Stimulated activated naive CD8-positive, alpha-beta T cell treated with anti-CD3 and anti-CD28 coated beads, Interleukin-15, Interleukin-2, amounts not matched to agents 100 U/mL and 50 U/mL, for 24 hours (primary cell): ENCODE data around the gene NFKBIZ.

Source experiments
- ATAC-seq: fragments of 150-1000 bp; cut with Tn5 transposase; one replicate; pipeline ENCODE4 v1.10.0; 2021
- DNase-seq: peaks from one replicate; pipeline ENCODE4 v3.0.0; 2021

The NFKBIZ gene, protein sequence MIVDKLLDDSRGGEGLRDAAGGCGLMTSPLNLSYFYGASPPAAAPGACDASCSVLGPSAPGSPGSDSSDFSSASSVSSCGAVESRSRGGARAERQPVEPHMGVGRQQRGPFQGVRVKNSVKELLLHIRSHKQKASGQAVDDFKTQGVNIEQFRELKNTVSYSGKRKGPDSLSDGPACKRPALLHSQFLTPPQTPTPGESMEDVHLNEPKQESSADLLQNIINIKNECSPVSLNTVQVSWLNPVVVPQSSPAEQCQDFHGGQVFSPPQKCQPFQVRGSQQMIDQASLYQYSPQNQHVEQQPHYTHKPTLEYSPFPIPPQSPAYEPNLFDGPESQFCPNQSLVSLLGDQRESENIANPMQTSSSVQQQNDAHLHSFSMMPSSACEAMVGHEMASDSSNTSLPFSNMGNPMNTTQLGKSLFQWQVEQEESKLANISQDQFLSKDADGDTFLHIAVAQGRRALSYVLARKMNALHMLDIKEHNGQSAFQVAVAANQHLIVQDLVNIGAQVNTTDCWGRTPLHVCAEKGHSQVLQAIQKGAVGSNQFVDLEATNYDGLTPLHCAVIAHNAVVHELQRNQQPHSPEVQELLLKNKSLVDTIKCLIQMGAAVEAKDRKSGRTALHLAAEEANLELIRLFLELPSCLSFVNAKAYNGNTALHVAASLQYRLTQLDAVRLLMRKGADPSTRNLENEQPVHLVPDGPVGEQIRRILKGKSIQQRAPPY

DNA sequence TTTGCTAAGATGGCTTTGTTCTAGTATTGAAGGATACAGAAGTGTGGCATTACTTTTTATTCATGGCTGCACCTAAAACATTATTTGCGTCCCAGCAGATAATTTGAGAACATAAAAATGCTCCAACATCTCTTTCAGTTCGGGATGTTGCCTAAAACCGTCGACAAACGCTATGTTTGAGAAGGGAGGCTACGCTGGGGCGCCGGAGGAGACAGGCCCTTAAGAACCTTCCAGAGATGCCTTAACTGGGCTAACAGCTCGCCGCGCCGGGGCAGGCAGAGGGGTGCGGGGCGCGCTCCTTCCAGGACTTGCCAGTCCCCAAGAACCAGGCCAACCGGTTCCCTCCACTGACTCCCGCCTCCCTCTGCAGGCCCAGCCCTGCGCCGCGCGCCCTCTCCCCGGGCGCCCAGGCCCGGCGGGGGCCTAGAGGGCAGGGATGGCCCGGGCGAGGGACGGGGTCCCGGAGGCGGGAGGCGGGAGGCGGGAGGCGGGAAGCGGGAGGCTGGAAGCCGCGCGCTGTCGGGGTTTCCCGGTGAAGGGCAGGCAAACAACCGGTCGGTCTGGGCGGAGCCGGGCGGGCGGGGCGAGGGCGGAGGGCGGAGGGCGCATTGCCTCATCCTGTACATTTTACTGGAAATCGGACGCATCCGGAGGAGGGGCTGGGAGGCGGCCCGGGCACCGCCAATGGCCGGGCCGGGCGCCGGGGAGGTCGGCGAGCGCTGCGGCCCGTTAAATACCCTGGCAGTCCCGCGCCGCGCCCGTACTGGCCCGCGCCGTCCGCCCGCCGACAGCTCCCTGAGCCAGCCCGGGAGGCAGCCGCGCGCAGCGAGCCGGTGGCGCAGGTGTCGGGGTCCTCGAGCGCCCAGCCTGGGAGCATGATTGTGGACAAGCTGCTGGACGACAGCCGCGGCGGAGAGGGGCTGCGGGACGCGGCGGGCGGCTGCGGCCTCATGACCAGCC, at the start of gene NFKBIZ:
NFKBIZ (plus strand) TSS at position 761 of the 960 bp plus-strand sequence; CDS start at position 876, 115 bp downstream.
- peak; percentile 96 for DNase-seq
- ATAC-seq: peak; percentile 85

DNA sequence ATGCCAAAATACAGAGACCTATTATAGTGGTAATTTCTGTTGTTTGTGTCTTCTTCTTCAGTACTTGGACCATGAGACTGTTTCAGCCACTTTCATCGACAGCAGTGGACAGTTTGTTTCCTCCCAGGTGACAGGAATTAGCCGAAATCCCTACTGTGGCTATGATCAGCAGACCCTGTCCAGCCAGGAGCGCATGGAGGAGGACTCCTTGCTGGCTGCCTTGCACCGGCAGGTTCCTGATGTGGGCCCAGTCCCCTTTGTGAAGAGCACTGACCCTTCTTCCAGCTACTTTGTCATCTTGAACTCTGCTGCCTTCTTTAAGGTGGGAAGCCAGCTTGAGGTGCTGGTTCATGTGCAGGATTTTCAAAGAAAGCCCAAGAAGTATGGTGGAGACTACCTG, 48.1 kb upstream of the NFKBIZ start:
- ATAC-seq (no peak), DNase-seq (no peak)

DNA sequence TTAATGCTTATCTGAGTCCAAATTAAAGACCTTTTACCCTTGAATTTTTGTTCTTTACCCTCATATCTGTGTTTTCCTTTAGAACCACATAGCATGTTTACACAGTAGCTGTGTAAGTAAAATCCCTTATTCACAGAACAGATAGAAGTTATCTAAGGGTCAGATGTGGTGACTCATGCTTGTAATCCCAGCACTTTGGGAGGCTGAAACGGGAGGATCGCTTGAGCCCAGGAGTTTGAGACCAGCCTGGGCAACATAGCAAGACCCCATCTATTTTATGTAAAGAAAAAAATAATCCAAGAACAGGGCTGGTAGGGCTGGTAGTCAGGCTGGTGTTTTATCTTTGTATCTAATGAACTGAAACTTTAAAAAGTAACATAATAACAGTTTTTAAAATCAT, 47.1 kb upstream of the NFKBIZ start:
- ATAC-seq (no peak), DNase-seq (no peak)

DNA sequence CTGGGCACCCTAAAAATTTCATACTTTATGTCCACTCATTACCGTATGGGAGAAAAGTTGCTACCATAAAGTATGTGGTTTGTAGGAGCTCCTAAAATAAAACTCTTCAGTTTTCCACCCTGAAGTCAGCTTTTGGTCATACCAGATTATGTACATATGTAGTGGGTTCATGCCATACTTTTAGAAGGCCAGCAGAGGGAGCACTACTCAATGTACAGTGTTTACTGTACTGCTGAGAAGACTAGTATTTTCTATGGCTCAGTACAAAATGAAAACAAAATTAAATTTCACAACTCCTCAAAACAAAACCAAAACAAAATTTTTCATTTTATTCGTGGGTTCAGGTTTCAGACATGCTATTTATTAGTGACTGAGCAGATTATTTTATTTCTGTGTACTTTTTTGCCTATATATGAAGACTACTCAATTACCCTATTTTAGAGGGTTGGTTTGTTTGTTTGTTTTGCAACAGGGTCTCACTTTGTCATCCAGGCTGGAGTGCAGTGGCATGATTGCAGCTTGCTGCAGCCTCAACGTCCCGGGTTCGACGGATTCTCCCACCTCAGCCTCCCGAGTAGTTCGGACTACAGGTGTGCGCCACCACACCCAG, 46.0 kb upstream of the NFKBIZ start:
- ATAC-seq (peak; percentile 98), DNase-seq (peak; percentile 48)

DNA sequence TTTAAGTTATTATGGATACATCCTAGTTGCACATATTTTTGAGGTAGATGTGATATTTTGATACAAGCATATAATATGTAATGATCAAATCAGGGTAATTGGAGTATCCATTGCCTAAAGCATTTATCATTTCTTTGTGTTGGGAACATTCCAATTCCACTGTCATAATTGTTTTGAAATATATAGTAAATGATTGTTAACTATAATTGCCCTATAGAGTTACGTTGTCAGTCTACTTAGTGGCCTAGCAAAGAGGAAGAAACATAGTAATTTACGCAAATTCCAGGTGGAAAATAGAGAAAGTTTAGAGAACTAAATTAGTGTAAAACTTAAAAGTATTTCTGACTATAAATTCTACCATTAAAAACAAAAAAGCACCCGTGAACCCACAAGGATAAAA, 45.4 kb upstream of the NFKBIZ start:
- DNase-seq: no peak

DNA sequence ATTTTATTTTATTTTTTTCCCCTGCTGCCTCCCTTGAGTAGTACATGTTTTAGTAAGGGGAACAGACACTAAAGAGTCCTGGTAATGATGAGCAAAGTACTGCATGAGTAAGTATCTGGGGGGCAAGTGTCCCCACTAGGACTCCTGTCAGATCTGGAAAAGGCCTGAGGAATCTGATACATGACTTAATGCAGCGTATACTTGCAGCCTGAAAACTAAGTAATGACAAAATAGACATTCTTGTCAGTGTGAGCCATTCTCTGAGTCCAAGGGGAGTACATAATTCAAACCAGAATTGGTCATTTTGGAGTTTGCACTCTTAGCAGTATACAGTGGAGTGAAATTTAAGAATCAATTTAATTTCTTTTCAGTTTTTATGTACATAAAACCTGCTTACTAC, 42.8 kb upstream of the NFKBIZ start:
- ATAC-seq: no peak
- DNase-seq: no peak

More for the DNA sequence above, 45.4 kb upstream of the NFKBIZ start:
- no peak for ATAC-seq

DNA sequence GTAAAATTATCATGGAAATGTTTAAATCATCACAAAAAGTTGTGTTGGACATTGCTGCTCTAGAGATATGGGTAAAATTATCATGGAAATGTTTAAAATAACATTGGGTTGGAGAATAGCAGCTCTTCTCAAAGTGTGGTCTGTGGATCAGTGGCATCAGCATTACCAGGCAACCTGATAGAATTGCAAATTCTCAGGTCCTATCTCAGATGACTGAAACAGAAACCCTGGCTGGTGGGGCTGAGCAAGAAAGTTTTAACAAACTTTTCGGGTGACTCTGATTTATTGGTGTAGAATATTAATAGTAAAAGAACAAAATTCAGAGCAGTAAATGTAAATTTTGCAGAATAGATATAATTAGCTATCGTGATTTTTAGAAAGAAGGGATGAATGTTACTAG, 41.4 kb upstream of the NFKBIZ start:
- DNase-seq: no peak
- ATAC-seq: no peak

DNA sequence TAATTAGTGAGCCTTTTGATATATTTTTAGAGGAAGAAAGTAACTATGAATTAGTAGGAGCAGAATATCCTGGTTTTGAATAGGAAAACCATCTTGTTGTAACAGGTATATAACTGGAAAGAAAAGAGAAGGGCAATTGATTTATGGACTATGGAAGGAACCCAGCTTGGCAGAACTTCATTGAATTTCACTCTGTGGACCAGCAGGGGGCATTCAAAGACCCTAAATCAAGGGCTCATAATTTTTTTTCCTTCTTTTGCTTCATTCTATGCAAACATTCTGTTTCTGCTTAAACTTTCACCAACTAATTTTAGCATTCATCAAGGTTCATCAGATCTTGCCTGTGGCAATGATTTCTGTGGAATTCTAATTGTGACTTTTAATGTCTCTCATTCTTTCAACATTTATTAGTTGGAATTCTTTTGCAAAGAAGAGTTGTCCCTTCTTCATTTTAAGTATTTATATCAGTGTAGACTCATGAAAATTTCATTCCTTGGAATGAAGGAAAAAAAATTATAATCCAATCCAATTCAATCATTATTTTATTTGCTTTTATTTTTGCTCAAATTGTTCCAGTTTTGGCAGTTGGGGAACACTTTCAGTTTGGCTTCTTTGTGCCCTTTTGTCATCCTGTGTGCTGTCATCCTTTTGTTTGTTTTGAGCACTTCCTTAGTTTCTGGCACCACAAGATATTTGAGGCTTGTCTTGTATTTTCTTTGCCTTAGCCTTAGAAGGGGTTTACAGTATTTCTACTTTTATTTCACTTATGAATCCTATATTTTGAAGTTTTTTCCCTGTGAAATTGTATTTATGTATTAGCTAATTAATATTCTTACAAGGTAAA, 39.9 kb upstream of the NFKBIZ start:
- ATAC-seq: peak; percentile 19
- peak; percentile 25 for DNase-seq

DNA sequence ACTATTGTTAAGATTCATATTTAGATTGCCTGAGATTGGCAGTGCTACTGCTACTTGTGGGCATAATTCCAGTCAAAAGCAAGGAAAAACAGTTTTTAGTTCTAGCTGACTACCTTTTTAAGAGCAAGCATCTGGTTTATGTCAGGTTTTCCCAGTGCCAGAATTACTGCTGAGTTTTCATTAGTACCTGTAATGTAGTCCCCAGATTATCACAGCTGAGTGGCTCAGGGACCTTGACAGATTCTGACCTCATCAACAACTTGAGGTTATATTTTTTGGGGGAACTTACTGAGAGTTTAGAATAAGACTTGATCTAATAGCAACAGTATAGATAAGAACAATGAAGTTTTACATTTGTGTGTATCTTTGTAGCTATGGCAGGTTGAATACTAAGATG, 39.3 kb upstream of the NFKBIZ start:
- DNase-seq: no peak
- ATAC-seq: no peak

DNA sequence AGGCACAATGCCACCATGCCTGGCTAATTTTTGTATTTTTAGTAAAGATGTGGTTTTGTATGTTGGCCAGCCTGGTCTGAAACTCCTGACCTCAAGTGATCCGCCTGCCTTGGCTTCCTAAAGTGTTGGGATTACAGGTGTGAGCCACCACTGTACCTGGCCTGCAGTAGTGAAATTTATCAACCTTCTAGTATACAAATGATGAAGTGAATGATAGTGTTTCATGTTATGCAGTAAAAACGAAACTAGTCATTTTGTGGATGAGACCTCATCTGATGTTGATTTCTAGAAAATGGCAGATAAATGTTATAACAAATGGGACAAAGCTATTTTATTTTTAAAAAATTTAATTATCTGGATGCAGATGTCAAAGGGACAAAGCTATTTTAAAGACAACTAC, 37.4 kb upstream of the NFKBIZ start:
- ATAC-seq: no peak

DNA sequence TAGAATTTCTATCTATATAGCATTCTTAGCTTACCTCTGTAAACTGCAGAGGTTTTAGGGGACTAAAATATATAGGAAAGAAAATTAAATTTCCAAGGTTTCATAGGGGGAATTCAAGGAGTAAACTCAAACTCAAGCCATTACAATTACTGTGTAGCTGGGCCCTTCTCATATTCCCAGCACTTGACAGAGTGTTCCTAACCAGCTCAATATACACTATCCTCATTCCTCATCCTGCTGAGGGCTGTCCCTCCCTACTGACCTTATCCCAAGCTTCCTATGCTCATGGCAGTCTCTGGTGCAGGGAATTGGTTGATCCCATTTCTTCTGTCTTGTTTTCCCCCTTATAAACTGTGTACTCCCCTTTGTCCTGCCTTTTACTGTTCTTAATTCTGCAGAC, 36.4 kb upstream of the NFKBIZ start:
- no peak for ATAC-seq
- DNase-seq: no peak

More for the DNA sequence above, 37.4 kb upstream of the NFKBIZ start:
- DNase-seq: no peak

DNA sequence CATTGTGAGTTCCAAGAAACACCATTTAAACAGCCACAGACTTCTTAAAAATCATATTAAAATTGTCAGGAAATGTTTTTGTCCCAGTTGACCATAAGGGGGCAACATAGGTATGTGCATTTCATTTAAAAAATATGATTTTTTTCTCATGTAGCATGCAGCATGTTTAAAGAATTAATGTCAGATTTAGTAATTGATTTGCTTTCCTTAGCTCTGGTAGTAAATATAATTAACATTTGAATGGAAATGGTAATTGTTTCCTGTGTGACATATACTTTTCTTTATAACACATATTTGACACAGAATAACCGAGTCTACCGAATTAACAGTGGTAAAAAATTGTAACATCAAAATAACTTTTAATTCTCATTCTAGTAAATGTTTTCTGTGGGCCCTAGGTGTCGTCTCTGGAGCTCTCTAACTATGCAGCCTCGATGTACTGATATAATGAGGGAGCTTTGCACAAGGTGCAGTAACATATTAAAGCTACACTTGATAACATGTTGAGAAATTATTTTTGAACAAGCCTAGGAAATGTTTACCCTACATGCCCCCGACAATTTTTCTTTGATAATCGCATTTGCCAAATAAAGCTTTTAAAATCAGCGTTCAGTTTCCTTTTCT, 35.4 kb upstream of the NFKBIZ start:
- ATAC-seq: no peak
- DNase-seq: no peak

DNA sequence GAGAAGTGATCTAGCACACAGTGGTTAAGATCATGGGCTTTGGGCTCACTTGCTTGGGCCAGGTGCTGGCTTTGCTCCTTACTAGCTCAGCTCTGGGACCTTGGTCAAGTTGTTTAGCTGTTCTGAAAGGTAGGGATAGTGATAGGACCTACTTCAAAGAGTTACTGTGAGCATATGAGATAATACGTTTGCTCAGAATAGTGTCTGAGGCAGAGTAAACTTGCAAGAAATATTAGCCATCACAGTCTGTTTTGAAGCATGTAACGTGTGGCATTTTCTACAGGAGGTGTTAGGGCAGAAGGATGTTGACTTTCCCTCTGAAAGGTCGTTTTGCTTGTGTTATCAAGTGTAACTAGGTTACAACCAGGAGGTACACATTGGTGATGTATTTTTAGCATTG, 34.5 kb upstream of the NFKBIZ start:
- DNase-seq: no peak

DNA sequence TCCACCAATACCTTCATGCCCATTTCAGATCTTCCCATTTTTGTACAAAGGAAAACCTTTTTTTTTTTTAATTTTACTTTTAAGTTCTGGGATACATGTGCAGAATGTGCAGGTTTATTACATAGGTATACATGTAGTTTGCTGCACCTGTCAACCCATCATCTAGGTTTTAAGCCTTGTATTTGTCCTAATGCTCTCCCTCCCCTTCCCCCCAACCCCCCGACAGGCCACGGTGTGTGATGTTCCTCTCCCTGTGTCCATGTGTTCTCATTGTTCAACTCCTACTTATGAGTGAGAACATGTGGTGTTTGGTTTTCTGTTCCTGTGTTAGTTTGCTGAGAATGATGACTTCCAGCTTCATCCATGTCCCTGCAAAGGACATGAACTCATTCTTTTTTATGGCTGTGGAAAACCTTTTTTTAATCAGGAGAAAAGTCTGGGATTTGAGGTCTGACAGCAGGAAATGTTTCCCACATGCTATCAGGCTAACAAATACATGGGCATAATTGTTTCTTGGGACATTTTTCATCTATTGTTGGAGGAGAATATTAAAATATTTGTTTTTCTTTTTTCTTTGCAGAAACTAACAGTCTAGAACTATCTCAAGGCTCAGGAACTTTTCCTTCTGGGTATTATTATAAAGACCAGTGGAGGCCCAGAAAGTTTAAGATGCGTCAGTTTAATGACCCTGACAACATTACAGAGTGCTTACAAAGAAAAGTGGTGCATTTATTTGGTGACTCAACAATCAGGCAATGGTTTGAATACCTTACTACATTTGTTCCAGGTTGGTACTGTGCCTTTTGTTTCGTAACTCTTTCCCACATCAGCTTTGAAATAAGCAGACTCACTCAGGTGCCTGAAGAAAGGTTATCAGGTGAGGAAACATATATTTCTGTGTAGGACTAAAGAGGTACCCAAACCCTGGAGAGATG, 32.8 kb upstream of the NFKBIZ start:
- ATAC-seq (no peak), DNase-seq (no peak)

More for the DNA sequence above, 34.5 kb upstream of the NFKBIZ start:
- peak; percentile 41 for ATAC-seq

DNA sequence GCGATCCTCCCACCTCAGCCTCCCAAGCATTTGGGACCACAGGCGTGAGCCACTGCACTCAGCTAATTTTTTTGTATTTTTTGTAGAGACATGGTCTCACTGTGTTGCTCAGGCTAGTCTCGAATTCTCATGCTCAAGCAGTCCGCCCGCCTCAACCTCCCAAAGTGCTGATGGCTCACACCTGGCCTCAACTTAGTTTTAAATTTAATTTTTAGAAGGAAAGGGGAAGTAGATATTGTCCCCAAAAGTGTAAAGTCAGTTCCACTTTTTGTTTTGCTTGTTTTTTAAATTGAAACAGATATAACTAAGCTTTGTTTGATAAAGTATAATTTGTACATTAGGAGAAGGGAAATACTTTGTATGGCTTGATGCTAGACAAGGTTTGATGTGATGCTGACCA, 31.3 kb upstream of the NFKBIZ start:
- DNase-seq (no peak), ATAC-seq (no peak)

DNA sequence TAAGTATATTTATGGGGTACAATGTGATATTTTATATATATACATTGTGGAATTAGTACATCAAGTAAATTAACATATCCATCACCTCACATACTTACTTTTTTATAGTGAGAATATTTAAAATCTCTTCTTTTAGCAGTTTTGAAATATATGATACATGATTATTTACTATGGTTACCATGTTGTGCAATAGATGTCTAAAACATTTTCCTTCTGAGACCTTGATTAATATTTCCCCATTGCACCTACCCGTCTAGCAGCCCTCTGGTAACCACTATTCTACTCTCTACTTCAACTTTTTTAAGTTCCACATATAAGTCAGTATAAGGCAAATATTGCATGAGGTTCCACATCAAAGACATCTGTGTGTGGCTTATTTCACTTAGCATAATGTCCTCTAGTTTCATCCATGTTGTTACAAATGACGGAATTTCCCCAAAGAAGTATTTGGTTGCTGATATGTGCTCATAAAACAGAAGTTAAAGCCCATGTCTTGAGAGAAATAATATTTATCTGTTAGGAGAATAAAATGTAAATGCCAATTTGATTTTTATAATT, 29.6 kb upstream of the NFKBIZ start:
- ATAC-seq: peak; percentile 62
- DNase-seq: no peak

DNA sequence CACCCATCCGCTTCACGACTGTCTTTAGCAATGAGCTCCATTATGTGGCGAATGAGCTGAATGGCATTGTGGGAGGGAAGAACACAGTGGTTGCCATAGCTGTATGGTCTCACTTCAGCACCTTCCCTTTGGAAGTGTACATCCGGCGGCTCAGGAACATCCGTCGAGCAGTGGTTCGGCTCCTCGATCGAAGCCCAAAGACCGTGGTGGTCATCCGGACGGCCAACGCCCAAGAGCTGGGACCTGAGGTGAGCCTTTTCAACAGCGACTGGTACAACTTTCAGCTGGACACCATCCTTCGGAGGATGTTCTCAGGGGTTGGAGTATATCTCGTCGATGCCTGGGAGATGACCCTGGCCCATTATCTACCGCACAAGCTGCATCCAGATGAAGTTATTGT, 27.8 kb upstream of the NFKBIZ start:
- DNase-seq: no peak
- no peak for ATAC-seq

DNA sequence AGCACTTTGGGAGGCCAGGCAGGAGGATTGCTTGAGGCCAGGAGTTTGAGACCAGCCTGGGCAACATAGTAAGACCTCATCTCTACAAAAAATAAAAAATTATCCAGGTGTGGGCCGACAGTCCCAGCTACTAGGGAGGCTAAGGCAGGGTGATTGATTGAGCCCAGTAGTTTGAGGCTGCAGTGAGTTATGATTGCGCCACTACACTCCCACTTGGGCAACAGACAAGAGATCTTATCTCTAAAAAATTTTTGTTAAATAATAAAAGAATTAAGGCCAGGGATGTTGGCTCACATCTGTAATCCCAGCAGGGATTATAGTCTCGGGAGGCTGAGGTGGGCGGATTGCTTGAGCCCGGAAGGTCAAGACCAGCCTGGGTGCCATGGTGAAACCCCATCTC, 25.8 kb upstream of the NFKBIZ start:
- DNase-seq: no peak
- no peak for ATAC-seq

DNA sequence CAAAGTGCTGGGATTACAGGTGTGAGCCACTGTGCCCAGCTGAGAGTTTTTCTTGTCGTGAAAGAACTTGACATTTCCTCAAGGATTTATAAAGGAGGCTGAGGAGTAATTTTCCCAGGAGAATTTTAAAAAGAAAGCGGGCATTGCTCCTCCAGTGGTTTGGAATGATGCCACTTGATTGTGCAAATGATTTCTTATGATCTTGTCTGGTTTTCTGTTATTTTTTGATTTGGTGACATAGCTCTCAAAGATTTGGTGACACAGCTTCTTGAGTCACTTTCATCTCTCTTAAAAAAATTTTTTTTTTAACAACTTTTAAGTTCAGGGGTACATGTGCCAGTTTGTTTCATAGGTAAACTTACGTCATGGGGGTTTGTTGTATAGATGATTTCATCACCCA, 24.6 kb upstream of the NFKBIZ start:
- no peak for ATAC-seq
- no peak for DNase-seq
